ENCODE results near the gene GABRA5.

Gene GABRA5

DNA sequence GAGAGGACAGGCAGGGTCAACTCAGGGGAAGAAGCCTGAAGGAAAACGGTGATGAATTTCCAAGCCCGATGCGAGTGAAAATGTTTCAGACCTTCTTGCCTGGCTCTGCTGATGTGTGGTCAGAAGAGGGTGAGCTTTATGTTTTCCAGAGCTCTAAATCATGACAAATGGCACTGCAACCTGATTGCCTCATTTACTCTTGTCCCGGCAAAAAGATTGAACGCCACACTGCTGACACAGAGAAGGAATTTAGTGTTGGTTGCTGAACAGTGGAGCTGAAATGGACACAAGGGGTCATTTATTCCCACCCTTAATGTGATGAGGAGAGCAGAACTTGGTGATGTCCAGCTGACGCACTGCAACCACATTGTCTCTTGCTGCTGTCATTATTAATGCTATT is 68.0 kb downstream of the GABRA5 start:
- FAIRE-seq: no peak

DNA sequence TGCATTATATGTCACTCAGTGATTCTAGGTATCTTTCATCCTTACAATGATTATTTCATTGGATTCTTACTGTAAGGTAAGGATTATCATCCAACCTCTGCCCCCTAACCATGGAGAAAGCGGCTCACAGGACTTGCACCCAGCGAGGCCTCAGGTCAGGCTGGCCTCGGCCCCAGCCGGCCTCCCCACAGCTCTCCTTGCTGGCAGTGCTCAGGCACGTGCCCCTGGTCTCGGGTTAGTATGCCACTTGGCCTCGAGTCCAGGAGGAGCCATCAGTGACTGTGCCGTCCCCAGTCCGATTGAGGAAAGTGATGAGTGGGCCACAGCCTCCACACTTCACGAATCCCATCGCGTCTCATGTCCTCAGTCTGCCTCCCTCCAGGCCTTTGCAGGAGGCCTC is 68.5 kb downstream of the GABRA5 start:
- FAIRE-seq: no peak

DNA sequence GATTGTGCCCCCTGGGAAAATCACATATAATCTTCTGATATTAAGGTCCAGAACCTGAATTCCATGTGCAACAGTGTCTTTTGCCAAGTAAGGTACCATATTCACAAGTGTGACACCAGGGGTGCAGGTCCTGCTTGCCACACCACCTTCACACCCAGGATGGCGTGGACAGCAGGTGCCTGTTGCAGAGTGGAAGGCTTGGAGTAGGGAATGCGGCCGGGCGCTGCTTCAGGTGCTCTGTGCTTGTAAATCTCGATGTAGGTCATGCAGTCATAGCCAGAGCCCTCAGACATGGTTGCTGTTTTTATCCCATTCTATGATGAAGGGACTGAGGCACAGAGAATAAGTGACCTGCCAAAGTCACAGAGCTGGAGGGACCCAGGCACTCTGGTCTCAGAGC is 69.6 kb downstream of the GABRA5 start:
- no peak for FAIRE-seq

DNA sequence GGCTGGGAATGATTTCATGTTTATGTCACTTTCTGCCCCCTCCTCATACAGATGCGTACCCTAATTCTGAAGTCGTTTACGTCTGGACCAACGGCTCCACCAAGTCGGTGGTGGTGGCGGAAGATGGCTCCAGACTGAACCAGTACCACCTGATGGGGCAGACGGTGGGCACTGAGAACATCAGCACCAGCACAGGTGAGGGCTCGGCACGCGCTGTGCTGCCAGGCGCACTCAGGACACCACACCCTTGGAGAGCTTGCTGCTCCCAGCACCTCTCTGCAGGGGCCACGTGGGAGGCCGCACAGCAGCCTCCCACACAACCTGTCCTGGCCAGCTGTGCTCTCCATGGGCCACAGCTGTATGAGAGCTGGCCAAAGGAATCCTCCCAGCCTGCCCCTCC is 70.3 kb downstream of the GABRA5 start:
- no peak for FAIRE-seq

DNA sequence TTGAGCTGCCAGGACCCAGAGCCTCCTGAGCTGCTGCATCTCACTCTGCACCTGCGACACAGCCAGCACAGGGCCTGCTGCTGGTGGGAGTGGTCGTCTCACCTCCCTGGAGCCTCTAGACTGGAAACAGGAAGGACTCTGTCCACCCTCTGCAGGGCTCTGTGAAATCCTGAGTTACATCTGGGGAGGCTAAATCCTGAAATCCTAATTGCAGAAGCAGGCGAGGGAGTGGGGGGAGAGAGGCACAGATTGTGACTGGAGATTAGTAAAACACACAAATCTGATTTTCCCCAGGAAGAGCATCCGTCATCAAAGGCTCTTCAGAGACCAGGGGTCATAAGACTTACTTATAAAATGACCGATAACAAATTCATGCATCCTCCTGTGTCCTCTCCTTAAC is 72.5 kb downstream of the GABRA5 start:
- FAIRE-seq: no peak

DNA sequence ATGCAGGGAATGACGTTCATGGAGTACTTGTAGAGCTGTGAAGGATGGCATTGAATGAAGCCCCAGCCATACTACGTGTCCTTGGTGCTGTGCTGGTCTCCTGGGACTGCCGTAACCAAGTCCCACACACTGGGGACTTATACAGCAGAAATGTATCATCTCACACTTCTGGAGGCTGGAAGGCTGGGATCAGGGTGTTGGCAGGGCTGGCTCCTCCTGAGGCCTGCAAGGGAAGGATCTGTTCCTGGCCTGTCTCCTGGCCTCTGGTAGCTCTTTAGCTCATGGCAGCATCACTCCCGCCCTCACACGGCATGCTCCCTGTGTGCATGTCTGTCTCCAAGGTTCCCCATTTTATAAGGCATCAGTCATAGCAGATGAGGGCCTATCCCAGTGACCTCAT is 74.6 kb downstream of the GABRA5 start:
- no peak for FAIRE-seq

DNA sequence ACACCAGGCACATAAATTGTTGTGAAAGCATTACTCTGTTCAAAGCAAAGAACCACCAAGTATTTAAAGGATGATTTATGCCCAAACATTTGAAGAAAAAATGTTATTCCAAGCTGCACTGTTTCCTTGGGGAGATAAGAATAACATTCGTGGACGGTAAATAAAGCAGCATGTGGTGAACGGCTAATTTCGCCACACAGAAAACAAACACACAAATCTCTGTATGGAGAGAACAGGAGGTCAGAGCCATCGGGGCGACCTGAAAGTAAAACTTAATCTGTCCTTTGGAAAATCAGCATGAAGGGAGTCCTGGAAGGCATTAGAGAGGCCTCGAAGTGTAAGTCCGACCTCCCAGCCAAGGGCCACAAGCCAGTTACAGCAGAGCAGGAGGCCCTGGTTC is 77.0 kb downstream of the GABRA5 start:
- no peak for FAIRE-seq

DNA sequence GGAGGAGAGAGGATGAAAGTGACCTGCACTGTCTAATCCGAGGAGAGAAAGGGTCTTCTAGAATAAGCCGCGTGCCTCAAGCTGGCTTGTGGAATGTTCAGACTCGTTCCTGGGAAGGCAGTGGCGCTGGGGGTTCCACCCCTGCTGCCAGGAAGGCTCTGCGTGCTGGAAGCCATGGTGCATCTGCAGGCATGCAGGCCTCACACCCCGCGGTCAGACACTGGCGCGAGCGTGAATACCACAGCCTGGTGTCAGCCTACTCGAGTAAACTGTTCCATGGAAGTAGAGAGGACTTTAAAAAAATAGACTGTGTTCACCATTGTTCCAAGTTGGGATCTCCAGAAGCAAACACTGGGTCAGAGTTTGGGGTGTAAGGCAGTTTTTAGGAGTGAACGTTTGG is 78.2 kb downstream of the GABRA5 start:
- FAIRE-seq: no peak

DNA sequence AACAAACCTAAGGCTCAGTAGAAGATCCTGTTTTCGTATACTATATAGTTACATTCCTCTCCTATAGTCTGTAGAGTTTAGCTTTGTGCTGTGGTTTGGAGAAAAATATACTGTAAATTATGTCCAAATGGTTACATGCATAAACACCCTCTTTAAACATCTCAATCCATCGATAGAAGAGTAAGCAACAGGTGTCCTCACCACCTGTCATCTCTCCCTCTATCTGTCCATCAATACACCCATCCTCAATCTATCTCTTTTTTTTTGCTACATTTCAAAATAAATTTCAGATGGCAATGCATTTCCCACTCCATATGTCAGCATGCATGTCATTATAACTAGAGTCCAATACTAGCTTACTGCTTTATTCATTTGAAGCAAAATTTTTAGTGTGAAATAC is 83.1 kb downstream of the GABRA5 start:
- no peak for FAIRE-seq

DNA sequence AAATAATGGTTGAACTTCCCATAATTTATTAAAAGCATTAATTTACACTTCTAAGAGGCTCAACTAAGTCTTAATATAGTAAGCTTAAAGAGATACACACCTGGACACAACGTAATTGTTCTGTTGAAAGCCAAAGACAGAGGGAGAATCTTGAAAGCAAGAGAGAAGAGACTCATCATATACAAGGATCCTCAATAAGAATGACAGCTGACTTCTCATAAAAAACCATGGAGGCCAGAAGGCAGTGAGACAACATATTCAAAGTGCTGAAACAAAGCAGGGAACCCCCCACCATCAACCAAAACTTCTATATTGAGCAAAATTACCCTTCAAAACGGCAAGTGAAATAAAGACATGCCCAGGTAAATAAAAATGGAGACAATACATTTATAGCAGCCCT is 87.5 kb downstream of the GABRA5 start:
- FAIRE-seq: no peak

DNA sequence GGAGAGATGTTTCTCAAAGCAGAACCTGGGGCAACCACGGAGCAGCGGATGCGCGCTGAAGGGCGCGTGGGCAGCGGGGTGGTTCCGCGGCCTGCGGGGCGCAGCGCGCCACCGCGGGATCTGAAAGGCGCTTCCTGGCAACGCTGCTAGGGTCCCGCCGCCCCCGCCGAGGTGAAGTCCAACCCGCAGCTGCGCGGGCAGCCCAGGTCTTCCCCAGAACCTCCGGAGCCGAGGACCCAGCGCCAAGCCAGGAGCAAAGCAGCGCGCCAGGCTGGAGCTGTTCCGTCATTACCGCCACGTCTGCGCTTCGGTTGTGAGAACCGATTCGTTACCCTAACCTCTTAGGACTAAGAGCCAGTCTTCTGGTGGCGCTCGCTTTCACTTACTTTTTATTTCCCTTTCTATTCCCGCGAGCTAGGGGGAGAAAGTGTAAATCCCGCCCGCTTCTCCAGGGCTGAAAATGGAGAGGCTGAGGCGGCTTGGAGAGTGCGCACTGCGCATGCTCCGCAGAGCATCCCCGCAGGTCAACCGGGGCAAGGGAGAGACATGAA is 100.9 kb downstream of the GABRA5 start:
- FAIRE-seq: no peak

DNA sequence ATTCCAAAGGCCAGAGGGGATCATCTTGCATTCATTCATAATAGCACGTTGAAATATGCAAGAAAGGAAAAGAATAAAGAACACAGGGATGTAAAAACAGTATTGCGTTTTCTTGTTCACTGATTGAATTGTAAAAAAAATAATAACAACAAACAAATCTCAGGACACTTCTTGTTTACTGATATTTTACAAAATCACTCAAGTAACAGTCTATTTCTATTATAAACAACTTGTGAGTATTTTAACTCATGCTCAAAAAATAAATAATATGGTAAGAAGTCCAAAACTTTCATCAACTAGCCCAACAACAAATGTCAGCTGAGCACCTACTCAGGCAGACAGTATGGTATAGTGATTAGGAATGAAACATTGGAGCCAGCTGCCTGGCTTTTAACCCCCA is 101.9 kb downstream of the GABRA5 start:
- FAIRE-seq: no peak

DNA sequence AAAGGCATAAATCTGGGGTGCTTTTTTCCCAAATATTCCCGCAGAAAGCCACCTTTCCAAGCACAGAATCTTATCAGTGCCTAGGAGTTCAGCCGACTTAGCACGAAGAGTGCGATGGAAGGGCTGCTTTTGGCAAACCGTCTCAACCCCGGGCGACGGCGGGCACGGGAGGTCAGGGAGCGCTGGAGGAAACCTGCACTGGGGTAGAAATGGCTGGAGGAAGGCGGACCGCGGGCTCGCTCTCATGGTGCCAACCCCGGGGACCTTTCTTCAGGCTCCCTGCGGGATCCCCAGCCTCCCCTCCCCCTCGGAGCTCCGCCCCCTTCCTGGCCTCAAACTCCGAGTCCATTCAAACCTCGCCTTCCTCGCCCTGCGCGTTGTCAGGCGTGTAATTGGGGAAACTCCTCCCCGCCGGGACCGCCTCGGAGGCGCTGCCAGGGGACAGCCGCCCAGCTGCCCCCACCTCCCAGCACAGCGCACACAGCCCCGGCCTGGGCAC is 103.9 kb downstream of the GABRA5 start, which contains the start of gene GABRG3:
GABRG3 (plus strand) TSS at position 470 of the 499 bp plus-strand sequence.
- FAIRE-seq: no peak

DNA sequence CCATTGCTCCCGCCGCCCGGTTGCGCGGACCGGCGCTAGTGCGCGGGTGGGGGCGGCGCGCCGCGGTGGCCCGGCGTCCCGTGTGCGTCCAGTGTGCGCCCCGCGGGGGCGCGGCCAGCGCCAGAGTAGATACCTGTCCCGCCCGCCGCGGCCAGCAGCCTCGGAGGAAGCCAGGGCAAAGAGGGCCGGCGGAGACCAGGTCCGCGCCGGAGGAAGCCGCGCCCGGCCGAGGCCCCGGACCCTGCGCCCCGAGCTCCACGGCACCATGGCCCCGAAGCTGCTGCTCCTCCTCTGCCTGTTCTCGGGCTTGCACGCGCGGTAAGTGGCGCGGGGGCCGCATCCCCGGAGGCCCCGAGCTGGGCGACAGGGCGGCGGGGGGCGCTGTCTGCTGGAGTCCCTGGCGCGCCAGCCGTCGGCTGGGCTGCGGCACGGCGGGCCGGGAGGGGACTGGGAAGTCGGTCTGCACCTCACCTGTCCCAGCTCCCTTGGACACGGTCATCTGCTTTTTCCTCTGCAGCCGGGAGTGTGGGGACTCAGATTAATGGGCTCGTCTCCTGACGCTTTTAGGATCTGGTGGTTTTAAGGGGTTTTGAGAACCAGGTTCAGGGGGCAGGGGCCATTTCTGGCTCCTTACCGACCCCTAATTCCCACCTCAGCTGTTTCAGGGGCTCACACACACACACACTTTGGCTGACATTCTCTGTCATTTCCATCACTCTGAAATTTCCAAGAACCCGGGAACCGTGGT is 104.6 kb downstream of the GABRA5 start:
- FAIRE-seq: no peak

DNA sequence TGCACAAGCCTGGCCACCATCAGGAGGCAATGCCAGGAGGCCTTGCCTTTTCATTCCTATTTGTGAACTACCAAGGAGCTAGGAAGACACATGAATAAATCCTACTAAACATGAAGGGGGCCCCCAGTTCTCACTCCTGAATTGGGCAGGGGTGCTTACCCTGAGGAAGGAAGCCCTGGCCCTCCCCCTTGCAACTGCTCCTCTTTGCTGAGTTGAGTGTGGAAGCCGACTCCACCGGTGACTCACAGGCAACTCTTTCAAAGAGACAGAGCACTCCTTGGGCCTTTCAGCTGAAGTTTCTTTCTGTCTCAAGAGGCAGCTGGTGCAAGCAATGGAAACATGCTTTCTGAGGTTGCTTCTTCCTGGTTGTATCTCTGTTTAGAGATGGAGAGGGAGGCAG is 105.8 kb downstream of the GABRA5 start:
- FAIRE-seq: no peak

DNA sequence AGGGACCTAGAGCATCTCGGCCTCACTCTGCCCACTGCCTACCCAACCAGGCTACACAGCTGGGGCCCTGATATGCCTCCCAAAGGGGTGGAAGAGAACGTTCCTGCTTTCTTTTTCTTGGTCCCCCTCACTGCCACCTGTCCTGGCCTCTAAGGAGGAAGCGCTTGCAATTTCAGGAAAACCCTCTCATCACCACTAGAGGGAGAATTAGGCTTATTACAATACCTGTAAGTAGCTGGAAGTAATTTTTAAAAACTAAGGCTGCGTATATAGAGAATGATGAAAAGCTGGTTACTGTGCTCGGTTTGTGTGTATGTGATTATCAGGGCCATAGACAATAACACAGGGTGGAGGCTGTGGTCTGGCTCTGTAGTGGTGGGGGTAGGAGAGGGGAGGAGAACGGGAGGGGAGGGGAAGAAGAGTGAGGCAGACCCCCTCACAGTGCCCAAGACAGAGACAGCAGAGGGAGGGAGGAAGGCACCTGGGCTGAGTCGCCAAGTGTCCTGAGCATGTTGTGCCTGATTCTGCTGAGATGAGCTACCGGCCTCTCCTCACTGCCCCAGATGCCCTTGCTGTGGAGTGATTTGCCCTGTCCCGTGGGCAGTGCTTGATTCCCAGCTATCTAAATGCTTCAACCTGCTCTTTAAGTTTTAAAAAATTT is 107.4 kb downstream of the GABRA5 start:
- FAIRE-seq: no peak

DNA sequence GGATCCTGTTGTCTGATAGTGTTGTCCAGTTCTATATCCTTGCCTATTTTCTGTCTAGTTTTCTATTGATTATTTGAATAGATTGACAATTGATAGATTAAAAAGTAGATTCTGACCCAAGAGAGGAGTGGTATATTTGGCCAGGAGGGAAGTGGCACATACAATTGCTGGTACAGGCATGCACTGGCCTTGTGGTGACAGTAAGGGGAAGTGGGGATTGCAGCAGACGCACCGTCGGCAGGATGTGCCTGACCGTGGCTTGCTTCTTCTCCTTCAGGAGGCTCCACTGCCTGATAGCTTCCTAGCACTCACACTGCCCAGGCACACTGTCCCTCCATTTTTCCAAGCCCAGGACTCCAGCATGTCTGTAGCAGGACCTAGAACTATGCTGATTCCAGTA is 114.6 kb downstream of the GABRA5 start:
- no peak for FAIRE-seq

DNA sequence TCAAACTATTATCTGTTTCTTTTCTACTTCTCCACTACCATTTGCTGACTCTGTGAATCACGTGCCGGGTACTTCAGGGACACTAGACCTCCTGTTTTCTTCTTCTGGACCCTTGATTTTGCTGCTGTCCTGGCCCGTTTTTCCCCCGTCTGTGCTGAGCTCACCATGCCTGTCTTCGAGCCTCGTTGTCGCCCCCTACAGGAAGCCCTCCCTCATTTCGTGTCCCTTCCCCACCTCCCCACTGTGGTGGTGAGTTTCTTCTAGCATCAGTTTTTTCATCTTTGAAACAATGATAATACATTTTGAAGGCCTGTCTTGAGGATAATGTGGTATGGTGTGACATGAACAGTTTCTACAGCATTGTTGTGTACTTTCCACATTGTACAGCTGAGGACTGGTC is 117.0 kb downstream of the GABRA5 start:
- FAIRE-seq: no peak

DNA sequence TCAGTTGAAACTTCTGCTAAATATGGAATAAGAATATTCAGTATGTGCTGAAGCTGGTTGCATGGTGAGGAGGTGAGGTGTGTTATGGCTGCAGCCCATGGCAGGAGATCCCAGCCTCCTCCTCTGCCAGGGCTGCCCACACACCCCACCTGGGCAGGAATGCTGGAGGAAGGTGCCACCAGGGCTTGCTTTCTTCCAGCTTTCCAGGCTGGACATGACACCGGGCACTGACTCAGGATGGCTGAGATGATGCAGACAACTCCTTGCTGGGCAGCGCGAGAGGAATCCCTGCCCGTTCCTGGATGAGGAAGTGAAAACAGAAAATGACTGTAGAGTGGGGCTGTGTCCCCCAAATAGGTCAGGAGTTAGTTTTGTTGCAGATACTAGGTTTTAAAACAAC is 118.2 kb downstream of the GABRA5 start:
- FAIRE-seq: no peak

DNA sequence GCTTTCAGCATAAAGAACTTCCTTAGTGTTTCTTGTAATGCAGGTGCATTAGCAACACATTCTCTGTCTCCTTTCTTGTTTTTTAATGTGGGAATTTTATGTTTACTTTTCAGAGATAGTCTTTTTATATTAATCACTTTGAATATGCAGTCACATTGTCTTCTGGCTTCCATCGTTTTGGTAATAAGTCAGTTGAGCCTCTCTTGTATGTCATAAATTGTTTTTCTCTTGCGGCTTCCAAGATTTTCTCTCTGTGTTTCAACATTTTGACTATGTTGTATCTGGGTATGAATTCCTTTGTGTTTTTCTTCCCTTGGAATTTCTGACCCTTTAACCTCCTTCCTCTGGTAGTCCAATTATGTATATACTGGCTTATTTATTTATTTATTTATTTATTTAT is 129.4 kb downstream of the GABRA5 start:
- no peak for FAIRE-seq

All from colon (tissue), 2 donors.